Medulla oblongata (tissue), 1 donor: ENCODE measurements around the gene DACH1.
"Not testable (repeated sequence)": the region's sequence is repeated elsewhere in the genome, so short reads cannot be mapped to it uniquely, and the experiment has no call there.

ENCODE experiments used
- DNase-seq: peaks from one replicate; pipeline ENCODE4 v3.0.0-alpha.2; 2015; ENCODE audit errors: extremely low spot score

The DACH1 gene

DNA sequence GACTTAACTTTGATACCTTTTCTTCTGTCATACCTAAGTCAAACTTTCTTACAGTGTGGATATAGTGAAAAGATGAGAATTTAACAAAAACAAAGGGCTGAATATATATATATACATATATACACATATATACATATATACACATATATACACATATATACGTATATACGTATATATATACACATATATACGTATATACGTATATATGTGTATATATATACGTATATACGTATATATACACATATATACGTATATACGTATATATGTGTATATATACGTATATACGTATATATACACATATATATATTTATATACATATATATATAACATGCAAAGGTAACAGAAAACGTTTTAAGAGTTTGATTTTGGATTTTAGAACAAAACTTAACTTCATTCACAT, 88.0 kb downstream of the DACH1 start:
- DNase-seq = not testable (repeated sequence)

DNA sequence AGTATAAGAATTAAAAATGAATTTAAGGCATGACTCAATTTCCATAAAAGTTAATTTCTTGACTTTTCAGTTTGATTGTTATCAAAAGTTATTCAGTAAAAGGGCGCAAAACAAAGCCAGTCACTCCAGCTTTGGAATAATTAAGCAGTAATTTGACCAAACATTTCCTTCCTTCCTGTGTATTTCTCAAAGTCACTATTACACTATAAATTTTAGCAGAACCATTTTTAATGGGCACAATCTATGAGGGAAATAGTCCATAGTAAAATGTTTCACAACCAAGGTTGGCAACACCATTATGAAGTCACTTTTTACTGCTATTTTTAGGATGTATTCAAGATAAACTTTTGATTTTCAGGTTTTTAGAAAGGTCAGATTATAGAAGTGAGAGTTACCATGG, 91.0 kb downstream of the DACH1 start:
- no peak for DNase-seq

DNA sequence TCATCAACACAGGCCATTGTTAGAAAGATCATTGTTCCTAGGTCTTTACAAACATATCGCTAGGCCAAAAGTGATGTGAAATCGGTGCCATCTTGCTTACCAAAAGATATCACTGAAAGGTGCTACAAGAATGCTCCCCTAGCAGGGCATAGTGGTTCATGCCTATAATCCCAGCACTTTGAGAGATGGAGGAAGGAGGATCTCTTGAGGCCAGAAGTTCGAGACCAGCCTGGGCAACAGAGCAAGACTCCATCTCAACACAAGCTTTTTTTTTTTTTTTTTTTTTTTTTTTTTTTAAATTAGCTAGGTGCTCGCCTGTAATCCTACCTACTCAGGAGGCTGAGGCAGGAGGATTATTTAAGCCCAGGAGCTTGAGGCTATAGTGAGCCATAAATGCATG, 92.1 kb downstream of the DACH1 start:
- DNase-seq = no peak

DNA sequence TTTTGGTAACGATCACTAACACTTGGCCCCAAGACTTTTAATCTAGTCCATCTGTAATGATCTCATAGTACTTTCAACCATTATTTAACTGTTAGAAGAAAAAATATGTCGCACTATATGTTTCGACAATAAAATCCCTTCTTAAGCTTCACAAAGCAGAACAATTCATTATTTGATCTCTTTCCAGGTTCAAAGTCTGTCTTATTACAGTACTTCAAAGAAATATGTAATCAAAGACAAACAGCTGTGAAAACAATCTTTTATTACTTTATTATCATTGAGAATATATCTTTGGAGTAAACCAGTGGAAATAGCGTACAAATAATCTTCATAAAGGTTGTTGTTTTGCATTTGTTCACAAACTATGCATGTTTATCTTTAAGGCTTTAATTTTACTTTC, 93.5 kb downstream of the DACH1 start:
- no peak for DNase-seq

DNA sequence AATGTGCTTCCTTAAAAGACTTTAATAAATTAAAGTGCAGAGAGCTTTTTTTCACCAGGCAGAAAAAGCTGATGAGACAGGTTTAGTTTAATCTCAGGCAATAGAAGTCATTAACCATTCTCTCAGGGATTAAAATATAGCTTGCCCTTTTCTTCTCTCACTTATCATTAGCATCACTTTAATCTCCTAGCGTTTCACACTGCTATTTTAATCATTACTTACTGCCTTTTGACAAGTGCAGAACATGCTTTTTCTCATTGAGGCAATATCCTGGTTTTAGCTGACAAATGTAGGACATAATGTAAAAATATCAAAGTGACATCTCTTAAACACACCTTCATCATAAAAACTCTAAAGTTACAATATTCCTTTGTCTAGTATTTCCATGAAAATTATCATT, 94.6 kb downstream of the DACH1 start:
- no peak for DNase-seq

DNA sequence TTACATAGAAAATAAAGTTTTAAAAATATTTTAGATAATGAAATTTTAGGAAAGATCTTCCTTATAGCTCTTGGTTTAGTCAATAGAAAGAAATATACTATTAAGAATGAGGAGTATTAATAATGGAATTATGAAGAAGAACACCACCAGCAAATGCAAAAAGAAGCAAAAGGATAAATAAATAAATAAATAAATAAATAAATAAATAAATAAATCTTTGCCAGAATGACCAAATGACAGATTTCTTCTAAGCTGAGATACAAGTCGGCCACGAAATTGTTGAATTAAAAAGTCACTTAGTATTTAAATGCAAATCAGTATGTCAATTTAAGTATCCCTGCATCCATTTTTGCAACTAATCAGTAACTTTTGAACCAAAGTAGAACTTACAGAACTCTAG, 95.9 kb downstream of the DACH1 start:
- no peak for DNase-seq

DNA sequence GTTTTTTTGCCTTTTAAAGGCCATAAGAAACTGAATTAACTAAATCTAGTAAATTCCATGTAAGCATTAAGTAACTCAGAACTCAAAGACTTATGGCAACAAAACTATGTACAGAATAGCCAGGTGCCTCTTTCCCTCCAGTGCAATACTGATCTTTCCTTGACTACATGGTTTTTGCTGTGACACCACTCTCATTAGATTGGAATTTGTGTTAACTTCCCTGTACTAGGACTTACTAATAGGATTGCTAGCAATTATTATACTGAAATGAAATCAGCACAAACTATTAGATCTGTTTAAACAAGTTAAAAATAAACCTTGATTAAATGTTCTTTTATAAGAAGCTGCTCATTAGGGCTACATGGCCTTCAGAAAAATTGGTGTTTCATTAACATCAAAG, 96.3 kb downstream of the DACH1 start:
- DNase-seq = no peak

DNA sequence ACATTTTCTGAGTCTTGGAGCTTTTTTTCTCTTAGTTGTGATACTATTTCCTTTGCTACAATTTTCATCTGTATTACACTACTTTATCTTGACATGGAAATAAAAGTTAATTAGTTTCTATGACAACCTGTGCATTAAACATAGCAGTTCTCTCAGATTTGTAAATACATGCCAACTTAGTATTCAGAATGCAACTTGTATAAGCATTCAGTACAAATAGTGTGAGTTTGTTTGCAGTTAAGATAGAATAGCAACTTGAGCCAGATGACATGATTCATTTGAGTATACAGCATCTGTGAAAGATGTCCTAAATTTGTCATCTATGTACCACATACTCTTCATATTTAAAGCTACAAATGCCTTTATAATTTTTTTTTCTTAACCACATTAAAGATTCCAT, 98.1 kb downstream of the DACH1 start:
- no peak for DNase-seq

DNA sequence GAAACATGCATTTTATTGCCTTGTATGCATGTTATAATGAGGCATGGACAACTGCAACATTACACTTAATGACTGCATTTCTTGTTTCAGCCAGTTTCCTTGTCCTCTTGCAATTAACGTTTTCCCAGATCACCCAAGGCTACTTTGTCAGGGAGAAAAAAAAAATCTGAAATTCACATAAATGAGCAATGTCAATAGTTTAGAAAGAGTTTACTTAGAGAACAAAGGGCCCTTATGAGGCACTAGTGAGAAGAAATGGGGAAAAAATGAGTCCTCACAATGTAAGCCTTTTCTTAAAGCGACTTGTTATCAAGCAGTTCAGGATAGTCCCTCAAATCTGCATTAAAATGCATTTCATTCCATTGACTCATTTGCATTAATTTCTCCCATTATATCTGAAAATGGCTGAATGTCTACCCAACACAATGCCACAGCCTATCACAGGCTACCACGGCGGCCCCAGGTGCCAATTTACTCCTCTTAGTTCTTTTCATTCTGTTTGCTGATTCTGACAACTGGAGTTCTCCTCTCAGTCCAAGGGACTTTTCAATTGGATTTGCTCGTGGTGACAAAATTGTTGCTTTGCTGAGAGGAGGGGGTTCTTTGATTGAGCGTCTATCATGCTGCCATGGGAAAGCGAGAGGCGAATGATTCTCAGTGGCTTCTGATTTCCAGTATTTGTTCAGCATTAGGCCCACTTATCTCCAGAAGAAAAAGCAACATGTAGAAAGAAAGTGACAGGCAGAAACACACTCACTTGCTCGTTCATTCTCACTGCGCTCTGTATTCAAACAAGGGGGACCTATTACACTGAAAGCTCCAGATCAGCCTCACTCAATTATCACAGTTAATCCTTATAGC, 107.1 kb downstream of the DACH1 start:
- DNase-seq = no peak

DNA sequence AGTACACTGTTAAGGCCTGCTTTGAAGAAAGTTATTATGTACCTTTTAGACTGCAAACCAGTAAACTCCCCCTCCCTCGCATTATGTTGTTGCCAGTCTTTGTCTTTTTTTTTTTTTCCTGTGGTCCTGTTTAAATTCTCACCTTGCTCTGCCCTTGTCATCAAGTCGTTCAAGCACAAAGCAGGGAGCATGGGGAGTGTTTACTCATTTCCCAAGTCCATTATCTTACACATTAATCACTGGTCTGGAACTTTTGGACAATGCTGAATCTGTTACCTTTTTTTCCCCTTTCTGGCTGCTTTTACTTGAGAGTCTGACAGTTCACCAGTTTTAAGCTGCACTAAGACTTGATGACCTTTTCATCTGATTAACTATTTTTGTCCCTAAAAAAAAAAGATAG, 108.2 kb downstream of the DACH1 start:
- DNase-seq = no peak

DNA sequence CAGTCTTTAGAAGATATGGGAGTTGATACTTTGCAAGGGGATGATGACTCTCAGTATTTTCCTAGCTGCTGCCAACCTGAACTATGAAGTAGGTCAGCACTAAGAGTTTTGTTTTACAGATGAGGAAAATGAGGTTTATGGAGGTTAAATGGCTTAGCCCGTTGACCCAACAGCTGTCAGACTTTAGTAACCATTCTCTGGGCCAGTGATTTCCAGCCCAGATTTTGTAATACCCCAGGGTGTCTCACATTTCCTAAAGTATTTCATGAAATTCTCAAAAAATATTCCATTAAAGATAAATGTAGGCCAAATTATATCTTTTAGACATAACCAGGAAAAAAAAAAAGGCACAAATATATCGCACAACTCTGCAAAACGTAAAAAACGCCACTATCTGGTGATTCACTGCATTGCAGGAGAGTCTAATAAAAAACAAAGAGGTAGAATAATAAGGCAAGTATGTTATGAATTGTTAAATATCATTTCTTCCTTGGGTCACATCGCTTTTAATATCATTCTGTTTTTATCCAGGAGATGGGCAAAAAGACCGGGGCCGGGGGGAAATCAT, 112.5 kb downstream of the DACH1 start:
- no peak for DNase-seq

DNA sequence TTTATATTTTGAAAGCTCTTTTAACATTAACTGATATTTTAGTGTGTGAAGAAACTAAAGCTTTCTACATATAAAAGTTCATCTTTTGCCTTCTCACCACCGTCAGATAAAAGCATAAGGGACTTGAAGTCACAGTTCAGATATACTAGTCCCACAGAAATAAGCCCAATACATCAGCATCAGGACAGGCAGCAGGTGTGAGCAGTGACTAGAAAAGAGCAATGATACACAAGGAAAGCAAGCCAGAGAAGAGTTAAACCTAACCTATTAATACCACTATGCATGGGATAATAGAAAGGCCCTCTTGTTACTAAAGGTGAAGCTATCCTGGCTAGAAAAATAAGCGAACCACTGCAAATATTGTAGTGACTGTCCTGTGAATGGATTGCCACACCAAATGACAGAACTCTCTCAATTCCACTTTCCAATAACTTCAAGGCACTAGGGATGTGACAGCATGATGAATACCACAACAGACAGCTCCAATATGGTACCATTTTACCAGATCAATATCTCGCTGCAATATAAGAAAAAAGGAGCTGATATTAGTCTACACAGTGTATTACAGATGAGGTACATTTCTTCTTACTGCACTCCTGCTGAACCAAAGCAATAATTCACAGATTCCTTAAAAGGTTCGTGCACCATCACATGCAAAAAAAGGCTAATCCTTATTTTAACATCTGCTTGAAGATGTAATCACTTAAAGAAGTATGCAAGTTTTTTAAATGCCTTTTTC, 114.1 kb downstream of the DACH1 start:
- no peak for DNase-seq

DNA sequence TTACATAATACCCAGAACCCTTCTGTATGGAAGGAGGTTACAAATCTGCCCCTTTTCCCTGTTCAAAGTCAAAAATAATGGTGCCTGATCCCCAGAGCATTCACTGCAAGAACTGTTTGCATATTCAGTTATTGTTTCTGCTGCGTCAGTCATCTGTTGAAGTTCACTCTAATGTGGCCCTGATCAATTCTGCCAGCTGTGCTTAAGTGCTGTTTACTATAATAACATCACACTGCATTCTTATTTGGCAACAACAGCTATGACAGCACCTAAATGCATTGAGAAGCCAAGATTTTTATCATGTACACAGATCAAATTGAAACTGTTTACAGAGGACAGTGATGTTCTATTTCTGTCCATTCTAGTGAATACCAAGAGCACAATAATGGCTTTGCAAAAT, 115.9 kb downstream of the DACH1 start:
- DNase-seq = no peak

DNA sequence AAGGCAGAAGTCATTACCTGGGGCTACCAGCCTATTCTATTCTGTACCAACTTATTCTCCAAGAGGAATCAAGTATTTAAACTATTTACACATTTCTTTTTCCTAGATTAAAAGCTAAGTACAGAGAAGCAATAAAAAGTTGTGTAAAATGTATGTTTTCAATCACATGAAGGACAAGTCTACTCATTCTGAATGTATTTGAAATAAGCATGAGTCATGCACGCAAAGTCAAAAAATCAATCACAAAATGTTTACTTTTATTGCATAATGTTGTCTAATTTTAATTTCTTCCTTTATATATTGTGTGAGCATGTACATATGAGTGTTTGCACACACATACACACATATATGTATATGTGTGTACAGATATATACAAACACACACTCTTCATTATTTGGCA, 136.7 kb downstream of the DACH1 start:
- DNase-seq = no peak

DNA sequence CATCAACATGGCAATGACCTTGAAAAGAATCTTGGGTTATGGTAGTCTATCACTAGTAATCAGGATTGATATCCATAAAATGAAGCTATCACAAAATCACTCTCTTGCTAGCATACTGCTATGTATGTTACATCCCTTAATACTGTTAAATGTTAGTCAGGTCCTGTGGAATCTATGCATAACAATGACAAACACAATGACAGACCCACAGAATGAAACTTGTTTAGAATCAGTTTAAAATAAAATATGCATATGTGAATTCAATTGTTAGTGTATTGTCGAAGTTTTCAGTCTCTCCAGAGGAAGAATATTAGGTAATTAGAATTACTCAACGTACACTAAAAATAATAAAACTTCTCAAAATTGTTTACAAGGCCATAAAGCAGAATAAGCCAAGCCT, 137.6 kb downstream of the DACH1 start:
- DNase-seq = no peak

DNA sequence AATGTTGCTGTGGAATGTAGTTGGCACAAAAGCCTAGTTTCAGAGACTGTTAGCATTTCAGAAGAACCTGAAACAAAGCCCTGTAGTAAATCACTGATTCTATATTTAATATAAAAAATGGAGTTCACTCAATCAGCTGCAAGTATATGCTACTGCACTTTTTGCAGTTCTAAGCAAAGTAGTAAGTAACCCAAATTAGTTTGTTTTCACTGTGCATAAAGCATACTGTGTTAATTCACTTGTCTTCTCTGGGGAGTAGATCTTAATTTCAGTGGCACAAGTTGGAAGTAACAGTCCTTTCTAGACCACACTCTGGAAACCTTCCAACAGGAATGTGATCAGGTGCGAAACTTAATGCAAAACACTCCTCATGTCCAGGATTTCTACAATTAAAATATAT, 139.3 kb downstream of the DACH1 start:
- no peak for DNase-seq

DNA sequence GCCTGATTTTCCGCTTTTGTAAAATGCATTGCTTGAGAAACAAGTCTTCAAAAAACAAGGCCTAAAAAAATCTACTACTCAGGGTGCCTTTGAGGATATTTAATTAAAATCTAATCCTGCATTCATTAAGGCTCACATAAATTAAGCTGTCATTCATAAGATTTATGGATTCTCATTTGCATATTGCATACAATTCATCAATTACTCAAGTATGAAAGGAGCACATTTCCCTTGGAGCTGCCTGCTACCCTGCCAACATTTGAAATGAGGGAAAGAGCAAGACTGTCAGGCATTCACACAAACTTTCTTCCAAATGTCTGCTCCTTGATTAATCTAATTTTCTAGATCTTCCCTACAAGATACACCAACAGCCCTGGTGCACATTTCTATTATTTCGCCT, 140.0 kb downstream of the DACH1 start:
- DNase-seq = no peak

DNA sequence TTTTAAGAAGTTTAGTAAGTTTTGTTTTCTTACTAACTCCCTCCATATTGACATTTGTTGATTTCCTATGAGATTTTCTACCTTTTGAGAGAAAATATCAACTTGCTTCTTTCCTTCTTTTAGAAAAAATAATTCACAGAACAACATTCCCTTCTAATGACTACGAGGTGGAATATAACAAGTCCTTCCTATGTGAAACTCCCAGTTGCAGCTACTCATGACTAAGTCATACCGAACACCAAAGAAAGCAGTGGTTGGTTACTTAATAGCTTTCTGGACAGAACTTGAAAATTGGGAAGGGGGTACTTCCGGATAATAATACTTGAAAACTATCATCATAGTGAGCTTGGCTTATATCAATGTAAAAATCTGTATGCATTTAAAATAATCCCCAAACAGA, 144.8 kb downstream of the DACH1 start:
- DNase-seq = no peak

DNA sequence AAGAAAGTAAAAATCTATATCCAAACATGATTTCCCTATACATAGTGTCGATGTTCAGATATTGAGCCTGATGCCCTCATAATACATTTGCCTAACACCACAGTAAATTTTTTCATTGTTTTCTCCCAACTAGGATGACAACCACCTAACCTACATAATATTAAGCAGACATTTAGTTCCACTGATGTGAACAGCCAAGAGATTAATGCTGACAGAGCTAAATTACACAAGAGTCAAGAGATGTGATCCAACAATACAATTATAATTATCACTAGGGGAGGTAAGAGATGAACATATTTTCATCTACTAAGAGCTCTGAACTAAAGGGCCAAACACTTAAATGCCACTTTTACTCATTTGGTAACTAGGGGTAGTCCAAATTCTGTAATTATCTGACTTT, 145.9 kb downstream of the DACH1 start:
- no peak for DNase-seq

DNA sequence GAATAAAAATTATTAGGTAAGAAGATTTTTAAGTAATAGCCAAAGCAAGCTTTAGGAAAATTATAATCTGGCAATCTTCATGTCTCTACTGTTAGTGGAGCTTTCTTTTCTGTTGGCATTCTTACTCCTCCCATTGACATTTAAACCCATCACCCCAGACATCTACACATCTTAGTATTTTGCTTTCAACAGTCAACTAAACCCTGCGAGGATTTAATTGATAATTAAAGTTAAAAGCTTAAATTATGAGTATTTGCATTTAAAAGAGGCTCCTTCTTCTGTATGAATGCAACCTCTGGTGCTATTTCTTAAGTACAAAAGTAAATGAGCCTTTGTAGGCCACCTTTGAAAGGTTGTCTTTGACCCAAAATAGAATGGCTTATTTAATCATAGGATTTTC, 148.1 kb downstream of the DACH1 start:
- no peak for DNase-seq

DNA sequence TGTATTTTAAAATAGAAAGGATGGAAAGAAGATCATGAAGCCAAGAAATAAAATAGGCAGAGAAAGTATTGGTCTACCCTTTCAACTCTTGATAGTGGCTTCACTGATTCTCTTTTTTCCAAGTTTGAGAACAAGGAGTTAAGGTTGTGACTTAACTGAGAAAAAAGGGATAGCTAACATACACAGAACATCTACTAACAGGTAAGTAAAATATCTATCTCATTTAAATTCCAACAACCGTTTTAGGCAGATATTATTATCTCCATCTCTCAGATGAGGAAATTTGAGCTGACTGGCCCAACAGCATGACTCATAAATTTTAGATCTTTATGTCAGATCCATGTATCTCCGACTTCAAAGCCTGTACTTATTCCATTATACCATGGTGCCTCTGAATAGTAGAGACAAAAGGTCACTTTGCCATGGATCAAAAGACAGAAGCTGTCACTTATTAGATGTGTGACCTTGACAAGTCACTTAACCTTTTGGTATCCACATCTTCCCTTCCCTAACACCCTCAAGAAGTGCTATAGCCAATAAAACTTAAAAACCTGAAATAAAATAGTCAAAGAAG, 152.1 kb downstream of the DACH1 start:
- DNase-seq = no peak

DNA sequence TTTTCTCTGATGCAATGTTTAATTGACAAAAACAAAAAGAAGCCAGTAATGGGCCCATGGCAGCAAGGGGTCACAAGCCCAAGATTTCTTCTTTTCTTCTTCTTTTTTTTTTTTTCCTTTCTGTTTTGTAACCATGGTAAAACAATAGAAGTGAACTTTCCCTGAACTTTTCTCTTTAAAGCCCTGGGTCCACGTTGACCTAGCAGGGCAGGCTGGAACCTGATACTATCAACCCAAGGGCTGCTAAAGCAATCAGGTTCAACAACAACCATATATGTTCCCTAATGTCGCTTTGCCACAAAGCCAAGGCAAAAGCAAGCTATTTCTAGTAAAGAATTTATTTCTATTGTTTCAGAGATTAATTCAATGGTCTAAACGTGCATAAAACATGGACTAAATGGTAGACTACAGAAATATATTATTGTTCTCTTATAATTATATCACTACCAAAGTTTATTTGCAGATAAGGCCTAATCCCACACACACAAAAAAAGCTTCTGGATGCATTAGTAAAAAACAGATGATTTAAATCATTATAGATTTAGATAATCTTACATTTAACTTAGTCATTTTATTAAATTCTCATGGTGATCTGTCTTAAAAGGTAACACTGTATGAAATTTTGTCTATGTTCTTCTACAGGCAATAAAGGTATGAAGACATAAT, 153.9 kb downstream of the DACH1 start:
- DNase-seq = no peak
